GM23338 (cell line): ENCODE measurements around the gene DTL. TPM values are rescaled to one million over a fixed set of nuclear protein-coding genes. Genes with fewer than 3 reads are reported as not detected.

ENCODE experiments used
- ATAC-seq: fragments of 200-7000 bp; cut with Tn5 transposase; 3 replicates; pipeline ENCODE4 v1.9.1; 2020
- DNase-seq: peaks from one replicate; pipeline ENCODE4 v3.0.0-alpha.2; 2015; ENCODE audit warnings: low spot score
- H2AFZ ChIP-seq: fragments of 200-600 bp; sonication (generic); 2 replicates; pipeline ENCODE4 v1.8.0; 2016; ENCODE audit warnings: antibody characterized with exemption, mild to moderate bottlenecking, moderate library complexity
- H3F3A ChIP-seq: fragments of 200-600 bp; sonication (generic); replicated peaks from 2 replicates; pipeline ENCODE4 v1.8.0; 2017; ENCODE audit warnings: antibody characterized with exemption, mixed run types, low read depth
- H3K27ac ChIP-seq: fragments of 200-600 bp; sonication (generic); 2 replicates; pipeline ENCODE4 v1.6.1; 2016; ENCODE audit warnings: low read depth
- H3K27me3 ChIP-seq: fragments of 200-600 bp; sonication (generic); 2 replicates; pipeline ENCODE4 v1.8.0; 2016; ENCODE audit warnings: mild to moderate bottlenecking, mixed run types, moderate library complexity; ENCODE audit not compliant: insufficient read depth
- H3K36me3 ChIP-seq: fragments of 200-600 bp; sonication (generic); 2 replicates; pipeline ENCODE4 v1.8.0; 2016; ENCODE audit warnings: mild to moderate bottlenecking; ENCODE audit not compliant: insufficient read depth
- H3K4me1 ChIP-seq: fragments of 200-600 bp; sonication (generic); 2 replicates; pipeline ENCODE4 v1.8.0; 2016; ENCODE audit warnings: mild to moderate bottlenecking, moderate library complexity; ENCODE audit not compliant: insufficient read depth
- H3K4me2 ChIP-seq: fragments of 200-600 bp; sonication (generic); 2 replicates; pipeline ENCODE4 v1.7.1; 2017; ENCODE audit warnings: mixed run types
- H3K4me3 ChIP-seq: fragments of 200-600 bp; sonication (generic); 2 replicates; pipeline ENCODE4 v1.6.1; 2016; ENCODE audit warnings: mixed run types
- H3K79me2 ChIP-seq: fragments of 200-600 bp; sonication (generic); replicated peaks from 2 replicates; pipeline ENCODE4 v1.8.0; 2017; ENCODE audit warnings: mild to moderate bottlenecking; ENCODE audit not compliant: insufficient read depth
- H3K9me2 ChIP-seq: fragments of 200-600 bp; sonication (generic); 2 replicates; pipeline ENCODE4 v1.8.0; 2017; ENCODE audit not compliant: insufficient read depth
- H4K20me1 ChIP-seq: fragments of 200-600 bp; sonication (generic); replicated peaks from 2 replicates; pipeline ENCODE4 v1.8.0; 2017; ENCODE audit warnings: mild to moderate bottlenecking; ENCODE audit not compliant: insufficient read depth
- H3K27ac Mint-ChIP-seq: 2 replicates; pipeline ENCODE4 v1.8.0; 2020; ENCODE audit warnings: inconsistent platforms, mild to moderate bottlenecking, moderate library complexity, mixed read lengths
- H3K27me3 Mint-ChIP-seq: 3 replicates; pipeline ENCODE4 v1.8.0; 2022; ENCODE audit warnings: low read depth, mild to moderate bottlenecking, moderate library complexity, mixed read lengths, inconsistent platforms; ENCODE audit not compliant: insufficient read depth, poor library complexity
- H3K36me3 Mint-ChIP-seq: 3 replicates; pipeline ENCODE4 v1.8.0; 2021; ENCODE audit warnings: low read depth, mild to moderate bottlenecking, inconsistent platforms, moderate library complexity, mixed read lengths
- H3K4me1 Mint-ChIP-seq: 3 replicates; pipeline ENCODE4 v1.8.0; 2020; ENCODE audit warnings: mild to moderate bottlenecking, inconsistent platforms, mixed read lengths
- H3K4me3 Mint-ChIP-seq: 3 replicates; pipeline ENCODE4 v1.8.0; 2021; ENCODE audit warnings: moderate library complexity, mild to moderate bottlenecking, inconsistent platforms, mixed read lengths
- H3K9me3 Mint-ChIP-seq: 3 replicates; pipeline ENCODE4 v1.8.0; 2020; ENCODE audit warnings: moderate library complexity, mild to moderate bottlenecking, inconsistent platforms, mixed read lengths
- CREB1 ChIP-seq: fragments of 250-450 bp; sonication (Bioruptor Pico); IDR thresholded peaks from 2 replicates; pipeline ENCODE4 v1.5.0; 2020; ENCODE audit warnings: low read depth, mild to moderate bottlenecking, moderate library complexity
- ETS1 ChIP-seq: IDR thresholded peaks from 2 replicates; pipeline ENCODE4 v1.6.1; 2016; ENCODE audit warnings: antibody characterized with exemption
- EZH2 ChIP-seq: fragments of 200-600 bp; sonication (generic); IDR thresholded peaks from one replicate; pipeline ENCODE4 v1.8.0; 2017; ENCODE audit warnings: antibody characterized with exemption, mild to moderate bottlenecking, low read depth; ENCODE audit not compliant: unreplicated experiment
- EZH2phosphoT487 ChIP-seq: fragments of 200-600 bp; sonication (generic); IDR thresholded peaks from one replicate; pipeline ENCODE4 v1.8.1; 2018; ENCODE audit warnings: antibody characterized with exemption; ENCODE audit not compliant: unreplicated experiment
- JUNB ChIP-seq: IDR thresholded peaks from one replicate; pipeline ENCODE4 v1.6.1; 2016; ENCODE audit warnings: antibody characterized with exemption; ENCODE audit not compliant: unreplicated experiment
- NANOG ChIP-seq: IDR thresholded peaks from 2 replicates; pipeline ENCODE4 v1.6.1; 2016; ENCODE audit warnings: antibody characterized with exemption, borderline replicate concordance
- POLR2AphosphoS5 ChIP-seq: IDR thresholded peaks from 2 replicates; pipeline ENCODE4 v1.6.1; 2016; ENCODE audit warnings: antibody characterized with exemption, low read depth
- STAT1 ChIP-seq: IDR thresholded peaks from one replicate; pipeline ENCODE4 v1.6.1; 2016; ENCODE audit warnings: antibody characterized with exemption; ENCODE audit not compliant: unreplicated experiment
- ZNF114 ChIP-seq: fragments of 250-450 bp; sonication (Bioruptor Pico); IDR thresholded peaks from 2 replicates; pipeline ENCODE4 v1.5.0; 2020; ENCODE audit warnings: mild to moderate bottlenecking, moderate library complexity
- ZNF331 ChIP-seq: fragments of 250-450 bp; sonication (Bioruptor Pico); IDR thresholded peaks from 2 replicates; pipeline ENCODE4 v1.5.0; 2020; ENCODE audit warnings: low read depth, mild to moderate bottlenecking, moderate library complexity
- polyA plus RNA-seq: library from polyadenylated mRNA; unstranded; fragments of >200 nt; fragmentation: Nextera tagmentation; extraction: Ambion mirVana; gene quantifications from 2 replicates; pipeline ENCODE4 v1.2.1, GENCODE V29; 2016
- total RNA-seq: library from RNA; depleted of rRNA; stranded (reverse); fragments of >200 nt; shearing (Covaris generic); gene quantifications from 2 replicates; pipeline ENCODE4 v1.2.3, GENCODE V29; 2014
- TF ChIP-seq, protein P1 (sequence below), 2 experiments: fragments of 200-600 bp in 1 of 2; sonication (generic) in 1 of 2; conservative IDR thresholded peaks; 2 replicates each; pipeline versions ENCODE4 v1.5.1 to v1.6.1; 2016 to 2017; ENCODE audit warnings: antibody characterized with exemption in 2 of 2, low read depth in 2 of 2, mild to moderate bottlenecking in 2 of 2, moderate library complexity in 1 of 2
- TF ChIP-seq, protein P2 (sequence below): IDR thresholded peaks from one replicate; pipeline ENCODE4 v1.6.1; 2018; ENCODE audit warnings: antibody characterized with exemption; ENCODE audit not compliant: unreplicated experiment

Gene DTL
- total and polyA plus RNA-seq, 2 experiments from 2014 or later: 26.5 to 58.8 TPM

GRCh38 chr1:212039622-212040021 is 4.1 kb downstream of the DTL start (continued):
- TF ChIP-seq JUNB (no peak), POLR2AphosphoS5 (no peak), ZNF331 (CRISPR knock-in tag) (no peak), NANOG (no peak), EZH2 (no peak)
- TF ChIP-seq, protein P1, sequence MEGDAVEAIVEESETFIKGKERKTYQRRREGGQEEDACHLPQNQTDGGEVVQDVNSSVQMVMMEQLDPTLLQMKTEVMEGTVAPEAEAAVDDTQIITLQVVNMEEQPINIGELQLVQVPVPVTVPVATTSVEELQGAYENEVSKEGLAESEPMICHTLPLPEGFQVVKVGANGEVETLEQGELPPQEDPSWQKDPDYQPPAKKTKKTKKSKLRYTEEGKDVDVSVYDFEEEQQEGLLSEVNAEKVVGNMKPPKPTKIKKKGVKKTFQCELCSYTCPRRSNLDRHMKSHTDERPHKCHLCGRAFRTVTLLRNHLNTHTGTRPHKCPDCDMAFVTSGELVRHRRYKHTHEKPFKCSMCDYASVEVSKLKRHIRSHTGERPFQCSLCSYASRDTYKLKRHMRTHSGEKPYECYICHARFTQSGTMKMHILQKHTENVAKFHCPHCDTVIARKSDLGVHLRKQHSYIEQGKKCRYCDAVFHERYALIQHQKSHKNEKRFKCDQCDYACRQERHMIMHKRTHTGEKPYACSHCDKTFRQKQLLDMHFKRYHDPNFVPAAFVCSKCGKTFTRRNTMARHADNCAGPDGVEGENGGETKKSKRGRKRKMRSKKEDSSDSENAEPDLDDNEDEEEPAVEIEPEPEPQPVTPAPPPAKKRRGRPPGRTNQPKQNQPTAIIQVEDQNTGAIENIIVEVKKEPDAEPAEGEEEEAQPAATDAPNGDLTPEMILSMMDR (conservative IDR thresholded peaks at IDR 0.05; ENCODE audit: low read depth in 2 of 2): no peak

DNA sequence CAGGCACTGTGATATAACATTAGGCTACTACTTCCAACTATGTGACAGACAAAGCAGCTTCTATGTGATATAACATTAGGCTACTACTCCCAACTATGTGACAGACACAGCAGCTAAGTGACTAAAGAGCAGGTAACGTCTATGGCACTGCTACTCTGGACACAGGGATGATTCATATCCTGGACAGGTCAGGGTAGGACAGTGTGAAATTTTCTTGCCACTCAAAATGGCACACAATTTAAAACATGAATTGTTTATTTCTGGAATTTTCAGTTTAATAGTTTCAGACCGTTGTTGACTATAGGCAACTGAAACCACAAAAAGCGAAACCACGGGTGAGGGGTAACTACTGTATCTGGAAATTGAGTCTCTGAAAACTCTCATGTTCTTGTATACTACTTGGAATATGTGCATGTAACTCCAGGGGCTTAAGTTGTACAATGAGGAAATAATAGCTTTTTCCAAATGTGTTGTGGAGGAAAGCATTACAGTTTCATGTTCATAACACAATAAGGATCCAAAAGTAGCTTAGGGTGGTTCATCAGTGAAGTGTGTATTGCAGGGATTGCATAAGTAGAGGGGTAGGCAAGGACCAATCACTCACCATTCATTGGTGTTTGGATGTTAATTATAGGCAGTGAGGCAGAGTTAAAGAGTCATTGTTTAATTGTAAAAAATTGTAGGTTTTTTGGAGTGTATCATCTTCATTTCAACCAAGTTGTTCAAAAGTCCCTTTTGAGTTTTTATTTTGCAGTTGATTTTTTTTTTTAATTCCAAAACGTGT is 5.3 kb downstream of the DTL start:
- H3F3A ChIP-seq: no peaks in the 10 kb centered on the region
- H3K27me3 ChIP-seq: no peaks in the 10 kb centered on the region
- peaks cover 24% of the 10 kb centered on the region for H3K36me3 Mint-ChIP-seq
- TF ChIP-seq STAT1: no peak
- no peak for TF ChIP-seq CREB1
- TF ChIP-seq, protein P2, sequence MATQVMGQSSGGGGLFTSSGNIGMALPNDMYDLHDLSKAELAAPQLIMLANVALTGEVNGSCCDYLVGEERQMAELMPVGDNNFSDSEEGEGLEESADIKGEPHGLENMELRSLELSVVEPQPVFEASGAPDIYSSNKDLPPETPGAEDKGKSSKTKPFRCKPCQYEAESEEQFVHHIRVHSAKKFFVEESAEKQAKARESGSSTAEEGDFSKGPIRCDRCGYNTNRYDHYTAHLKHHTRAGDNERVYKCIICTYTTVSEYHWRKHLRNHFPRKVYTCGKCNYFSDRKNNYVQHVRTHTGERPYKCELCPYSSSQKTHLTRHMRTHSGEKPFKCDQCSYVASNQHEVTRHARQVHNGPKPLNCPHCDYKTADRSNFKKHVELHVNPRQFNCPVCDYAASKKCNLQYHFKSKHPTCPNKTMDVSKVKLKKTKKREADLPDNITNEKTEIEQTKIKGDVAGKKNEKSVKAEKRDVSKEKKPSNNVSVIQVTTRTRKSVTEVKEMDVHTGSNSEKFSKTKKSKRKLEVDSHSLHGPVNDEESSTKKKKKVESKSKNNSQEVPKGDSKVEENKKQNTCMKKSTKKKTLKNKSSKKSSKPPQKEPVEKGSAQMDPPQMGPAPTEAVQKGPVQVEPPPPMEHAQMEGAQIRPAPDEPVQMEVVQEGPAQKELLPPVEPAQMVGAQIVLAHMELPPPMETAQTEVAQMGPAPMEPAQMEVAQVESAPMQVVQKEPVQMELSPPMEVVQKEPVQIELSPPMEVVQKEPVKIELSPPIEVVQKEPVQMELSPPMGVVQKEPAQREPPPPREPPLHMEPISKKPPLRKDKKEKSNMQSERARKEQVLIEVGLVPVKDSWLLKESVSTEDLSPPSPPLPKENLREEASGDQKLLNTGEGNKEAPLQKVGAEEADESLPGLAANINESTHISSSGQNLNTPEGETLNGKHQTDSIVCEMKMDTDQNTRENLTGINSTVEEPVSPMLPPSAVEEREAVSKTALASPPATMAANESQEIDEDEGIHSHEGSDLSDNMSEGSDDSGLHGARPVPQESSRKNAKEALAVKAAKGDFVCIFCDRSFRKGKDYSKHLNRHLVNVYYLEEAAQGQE: no peak
- TF ChIP-seq, protein P1 (conservative IDR thresholded peaks at IDR 0.05; ENCODE audit: low read depth in 2 of 2): no peak
- TF ChIP-seq EZH2: no peak
- TF ChIP-seq NANOG: no peak
- no peak for TF ChIP-seq ZNF114
- no peak for TF ChIP-seq POLR2AphosphoS5
- no peak for TF ChIP-seq JUNB
- no peak for TF ChIP-seq EZH2phosphoT487
- TF ChIP-seq ZNF331 (CRISPR knock-in tag): no peak
- no peak for TF ChIP-seq ETS1
- H3K27ac ChIP-seq: no peak overlapping the region
- no peaks in the 10 kb centered on the region for H3K9me2 ChIP-seq
- H3K4me1 Mint-ChIP-seq: peaks cover 25% of the 10 kb centered on the region; the same call in 2 of the 3 replicates
- H3K4me3 ChIP-seq: no peak overlapping the region
- ATAC-seq (no peak), DNase-seq (no peak)
- H2AFZ ChIP-seq: no peak overlapping the region
- H3K36me3 ChIP-seq: no peaks in the 10 kb centered on the region; the same call in 1 of the 2 replicates
- H3K4me2 ChIP-seq: no peak overlapping the region
- no peaks in the 10 kb centered on the region for H3K9me3 Mint-ChIP-seq
- peaks cover 61% of the 10 kb centered on the region for H4K20me1 ChIP-seq
- H3K27ac Mint-ChIP-seq: no peak overlapping the region
- H3K4me1 ChIP-seq: peaks cover 10% of the 10 kb centered on the region; the same call in 1 of the 2 replicates
- peaks cover 89% of the 10 kb centered on the region for H3K79me2 ChIP-seq
- peaks cover 2% of the 10 kb centered on the region for H3K27me3 Mint-ChIP-seq
- H3K4me3 Mint-ChIP-seq: no peak overlapping the region
